PC-9 (cell line): ENCODE data around the gene CPVL. TPM values are rescaled to one million over a fixed set of nuclear protein-coding genes. Genes with fewer than 3 reads are reported as not detected.

ENCODE experiments used
- BruUV-seq: library from RNA; stranded (reverse); fragments of 400-500 nt; replicated peaks from 2 replicates; lab custom pipeline; 2021; lab: Mats Ljungman, UMichigan
- CTCF ChIA-PET: fragments of 300-600 bp; sonication (Branson Sonifier 250); formaldehyde crosslinking; loops from one replicate; lab custom pipeline; 2022; ENCODE audit warnings: antibody characterized with exemption; lab: Charles Lee
- POLR2A ChIA-PET: fragments of 300-600 bp; sonication (Branson Sonifier 250); formaldehyde crosslinking; loops from one replicate; lab custom pipeline; 2022; ENCODE audit warnings: antibody characterized with exemption; ENCODE audit not compliant: unreplicated experiment; lab: Charles Lee
- DNase-seq, 2 experiments: peaks; one replicate each; pipeline versions ENCODE4 v3.0.0 to v3.0.0-alpha.2; 2015 to 2022; ENCODE audit warnings: mixed read lengths in 1 of 2
- H2AFZ ChIP-seq: fragments of 200-600 bp; sonication (generic); 2 replicates; pipeline ENCODE4 v1.8.1; 2017; ENCODE audit warnings: antibody characterized with exemption
- H3F3A ChIP-seq: fragments of 200-600 bp; sonication (generic); 2 replicates; pipeline ENCODE4 v1.8.1; 2017; ENCODE audit warnings: antibody characterized with exemption, mild to moderate bottlenecking, low read depth; ENCODE audit not compliant: insufficient read depth
- H3K27ac ChIP-seq: fragments of 200-600 bp; sonication (generic); 2 replicates; pipeline ENCODE4 v1.6.1; 2016; ENCODE audit warnings: mixed run types
- H3K27me3 ChIP-seq: fragments of 200-600 bp; sonication (generic); 2 replicates; pipeline ENCODE4 v1.6.1; 2016; ENCODE audit warnings: low read depth, mixed run types; ENCODE audit not compliant: insufficient read depth
- H3K36me3 ChIP-seq: fragments of 200-600 bp; sonication (generic); 2 replicates; pipeline ENCODE4 v1.6.1; 2016; ENCODE audit warnings: low read depth, mixed run types
- H3K4me1 ChIP-seq: fragments of 200-600 bp; sonication (generic); replicated peaks from 2 replicates; pipeline ENCODE4 v1.6.1; 2016; ENCODE audit warnings: mixed run types; ENCODE audit not compliant: insufficient read depth
- H3K4me2 ChIP-seq: fragments of 200-600 bp; sonication (generic); 2 replicates; pipeline ENCODE4 v1.6.1; 2017; ENCODE audit warnings: mixed run types
- H3K4me3 ChIP-seq: fragments of 200-600 bp; sonication (generic); 2 replicates; pipeline ENCODE4 v1.6.1; 2016; ENCODE audit warnings: mixed run types
- H3K79me2 ChIP-seq: fragments of 200-600 bp; sonication (generic); 2 replicates; pipeline ENCODE4 v1.6.1; 2017; ENCODE audit warnings: low read depth, mixed run types
- H3K9me2 ChIP-seq: fragments of 200-600 bp; sonication (generic); 2 replicates; pipeline ENCODE4 v1.8.1; 2017; ENCODE audit warnings: mild to moderate bottlenecking; ENCODE audit not compliant: insufficient read depth
- H3K9me3 ChIP-seq: fragments of 200-600 bp; sonication (generic); 2 replicates; pipeline ENCODE4 v1.8.1; 2016; ENCODE audit warnings: low read depth; ENCODE audit not compliant: insufficient read depth
- H4K20me1 ChIP-seq: fragments of 200-600 bp; sonication (generic); 2 replicates; pipeline ENCODE4 v1.8.1; 2017; ENCODE audit not compliant: insufficient read depth
- EZH2 ChIP-seq: fragments of 200-600 bp; sonication (generic); IDR thresholded peaks from 2 replicates; pipeline ENCODE4 v1.8.0; 2017; ENCODE audit warnings: antibody characterized with exemption, low read depth
- intact Hi-C: fragments of 100-400 bp; cut with micrococcal nuclease; formaldehyde crosslinking; loops from one replicate; pipeline ENCODE4 v1.10.0; 2022; ENCODE audit not compliant: unreplicated experiment
- total RNA-seq: library from RNA; stranded (reverse); gene quantifications from 2 replicates; pipeline ENCODE4 v1.2.3, GENCODE V29; 2021
- TF ChIP-seq, protein P1 (sequence below): fragments of 200-600 bp; sonication (generic); conservative IDR thresholded peaks from 2 replicates; pipeline ENCODE4 v1.6.1; 2017; ENCODE audit warnings: mixed run types, antibody characterized with exemption, mild to moderate bottlenecking, moderate library complexity

The CPVL gene
- total RNA-seq, 1 experiment from 2014 or later: not detected

DNA sequence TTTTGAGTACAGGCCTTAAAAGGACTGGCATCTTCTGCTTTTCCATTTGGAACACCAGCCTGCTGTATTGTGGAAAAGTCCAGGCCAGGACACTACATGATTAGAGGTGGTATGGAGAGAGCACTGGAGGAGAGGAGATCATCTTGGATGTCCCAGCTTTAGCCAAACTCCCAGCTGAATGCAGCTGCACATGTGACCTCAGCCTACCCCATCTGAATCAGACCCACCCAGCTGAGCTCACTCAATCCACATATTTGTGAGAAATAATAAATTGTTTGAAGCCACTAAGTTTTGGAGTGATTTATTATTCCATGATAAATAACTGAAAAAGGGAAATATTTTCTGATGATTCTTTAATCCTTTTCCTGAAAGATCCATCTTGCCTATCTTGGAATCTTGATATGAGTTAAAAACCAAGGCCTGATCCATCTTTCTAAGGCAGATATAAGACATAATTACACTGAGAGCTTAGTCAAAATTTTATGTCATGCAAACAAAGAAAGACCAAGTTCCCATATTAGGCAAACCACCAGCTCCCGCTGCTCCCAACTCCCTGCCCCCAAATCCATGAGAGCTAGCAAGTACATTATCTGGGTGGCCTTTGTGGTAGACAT lies 133.1 kb downstream of the CPVL start:
- Histone ChIP-seq H3K9me3 (no peaks in the 10 kb centered on the region), H3K36me3 (no peaks in the 10 kb centered on the region), H3K4me3 (no peak overlapping the region), H2AFZ (no peak overlapping the region), H4K20me1 (no peaks in the 10 kb centered on the region), H3K4me1 (no peaks in the 10 kb centered on the region), H3K79me2 (no peaks in the 10 kb centered on the region), H3K4me2 (no peak overlapping the region), H3K9me2 (no peaks in the 10 kb centered on the region), H3F3A (no peaks in the 10 kb centered on the region), H3K27ac (no peak overlapping the region), H3K27me3 (no peaks in the 10 kb centered on the region)
- TF ChIP-seq, protein P1, sequence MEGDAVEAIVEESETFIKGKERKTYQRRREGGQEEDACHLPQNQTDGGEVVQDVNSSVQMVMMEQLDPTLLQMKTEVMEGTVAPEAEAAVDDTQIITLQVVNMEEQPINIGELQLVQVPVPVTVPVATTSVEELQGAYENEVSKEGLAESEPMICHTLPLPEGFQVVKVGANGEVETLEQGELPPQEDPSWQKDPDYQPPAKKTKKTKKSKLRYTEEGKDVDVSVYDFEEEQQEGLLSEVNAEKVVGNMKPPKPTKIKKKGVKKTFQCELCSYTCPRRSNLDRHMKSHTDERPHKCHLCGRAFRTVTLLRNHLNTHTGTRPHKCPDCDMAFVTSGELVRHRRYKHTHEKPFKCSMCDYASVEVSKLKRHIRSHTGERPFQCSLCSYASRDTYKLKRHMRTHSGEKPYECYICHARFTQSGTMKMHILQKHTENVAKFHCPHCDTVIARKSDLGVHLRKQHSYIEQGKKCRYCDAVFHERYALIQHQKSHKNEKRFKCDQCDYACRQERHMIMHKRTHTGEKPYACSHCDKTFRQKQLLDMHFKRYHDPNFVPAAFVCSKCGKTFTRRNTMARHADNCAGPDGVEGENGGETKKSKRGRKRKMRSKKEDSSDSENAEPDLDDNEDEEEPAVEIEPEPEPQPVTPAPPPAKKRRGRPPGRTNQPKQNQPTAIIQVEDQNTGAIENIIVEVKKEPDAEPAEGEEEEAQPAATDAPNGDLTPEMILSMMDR: no peak
- no peak for TF ChIP-seq EZH2
- DNase-seq: no peak
- intact Hi-C loops: no loop called here
- ChIA-PET CTCF (no interaction called here), POLR2A (no interaction called here)
- BruUV-seq: no TSS peak

- ChIA-PET POLR2A (no interaction called here), CTCF (no interaction called here)
- Histone ChIP-seq H3K36me3 (no peaks in the 10 kb centered on the region), H2AFZ (no peak overlapping the region), H3K27ac (no peak overlapping the region), H3K27me3 (no peaks in the 10 kb centered on the region), H4K20me1 (no peaks in the 10 kb centered on the region), H3K9me2 (no peaks in the 10 kb centered on the region), H3K4me3 (no peak overlapping the region), H3F3A (no peaks in the 10 kb centered on the region), H3K4me1 (no peaks in the 10 kb centered on the region), H3K4me2 (no peak overlapping the region), H3K79me2 (no peaks in the 10 kb centered on the region), H3K9me3 (no peaks in the 10 kb centered on the region)
- intact Hi-C loops: no loop called here
- no TSS peak for BruUV-seq
- TF ChIP-seq, protein P1: no peak
- TF ChIP-seq EZH2: no peak
- no peak for DNase-seq
Measured at GRCh38 chr7:29009947-29010346, 136.4 kb downstream of the CPVL start.

DNA sequence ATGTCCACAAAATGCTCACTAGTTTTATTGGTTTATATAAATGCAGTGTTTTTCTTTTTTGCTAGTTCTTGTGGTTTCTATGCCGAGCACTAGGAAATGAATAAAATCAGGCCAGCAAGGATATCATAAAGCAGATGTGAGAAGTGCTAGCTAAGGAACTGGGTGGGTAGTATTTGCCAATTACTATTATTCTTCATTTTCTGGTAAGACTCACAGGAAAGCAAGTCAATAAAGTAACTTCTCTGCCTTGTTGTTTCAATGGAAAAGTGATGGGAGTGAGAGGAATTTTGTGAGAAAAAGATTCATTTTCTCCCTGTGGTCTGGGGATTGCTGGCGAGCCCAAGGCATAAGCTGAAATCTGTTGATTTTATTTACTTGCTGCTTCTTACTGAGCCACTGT lies 137.7 kb downstream of the CPVL start:
- Histone ChIP-seq H3K4me3 (no peak overlapping the region), H3K27me3 (no peaks in the 10 kb centered on the region), H2AFZ (no peak overlapping the region), H3K36me3 (no peaks in the 10 kb centered on the region), H3K9me3 (no peaks in the 10 kb centered on the region), H3F3A (no peaks in the 10 kb centered on the region), H3K27ac (no peak overlapping the region), H3K4me1 (no peaks in the 10 kb centered on the region), H3K9me2 (no peaks in the 10 kb centered on the region), H3K4me2 (no peak overlapping the region), H4K20me1 (no peaks in the 10 kb centered on the region), H3K79me2 (no peaks in the 10 kb centered on the region)
- no TSS peak for BruUV-seq
- TF ChIP-seq, protein P1: no peak
- TF ChIP-seq EZH2: no peak
- CTCF ChIA-PET: no interaction called here
- POLR2A ChIA-PET: no interaction called here
- intact Hi-C loops: no loop called here
- no peak for DNase-seq
